Measurements from ENCODE around the gene HDAC9. TPM values are rescaled to one million over a fixed set of nuclear protein-coding genes. Genes with fewer than 3 reads are reported as not detected.

The HDAC9 gene
- total RNA-seq, 1 experiment from 2014 or later: 159 TPM

DNA sequence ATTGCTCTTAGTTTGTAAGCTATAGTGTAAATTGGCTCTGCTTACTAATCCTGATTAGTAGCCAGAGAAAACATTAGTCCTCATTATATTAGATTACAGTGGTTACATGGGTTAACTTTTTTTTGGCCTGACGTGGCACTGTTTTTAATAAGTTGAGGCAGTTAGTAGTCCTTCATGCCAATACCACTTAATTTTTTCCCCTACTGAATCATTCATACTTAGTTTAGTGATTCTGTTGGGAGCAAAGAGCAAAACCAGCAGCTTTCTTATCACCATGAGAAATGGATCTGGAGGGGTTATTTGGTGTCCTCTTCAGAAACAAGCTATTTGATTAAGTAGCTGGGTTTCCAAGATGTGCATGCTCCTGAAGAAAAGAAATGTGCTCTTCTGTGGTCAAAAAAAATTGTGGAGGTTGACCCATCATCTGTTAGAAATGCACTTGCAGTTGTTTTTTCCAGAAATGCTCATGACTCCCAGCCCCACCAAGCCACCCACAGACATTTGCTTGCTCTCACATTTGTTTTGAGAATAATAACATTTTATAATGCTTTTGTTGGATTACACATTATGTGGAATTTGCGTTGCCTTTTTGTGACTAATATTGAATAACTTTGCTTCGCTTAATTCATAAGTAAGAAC lies 258.5 kb downstream of the HDAC9 start:
- H3K27ac Mint-ChIP-seq (ENCODE audit: unreplicated experiment): no peak overlapping the region
- H3K9me3 Mint-ChIP-seq (ENCODE audit: low read depth, unreplicated experiment): no peaks in the 10 kb centered on the region
- BruUV-seq (replicated peaks): no TSS peak
- DNase-seq: no peak
- H3K36me3 Mint-ChIP-seq (ENCODE audit: insufficient read depth, unreplicated experiment): peaks cover 3% of the 10 kb centered on the region
- CTCF ChIA-PET: interaction anchor here (1.4 kb wide), 1 partner anchor 14 kb away, joined by 5 read pairs; no protein-coding TSS in a partner anchor
- TF ChIP-seq, protein P1, sequence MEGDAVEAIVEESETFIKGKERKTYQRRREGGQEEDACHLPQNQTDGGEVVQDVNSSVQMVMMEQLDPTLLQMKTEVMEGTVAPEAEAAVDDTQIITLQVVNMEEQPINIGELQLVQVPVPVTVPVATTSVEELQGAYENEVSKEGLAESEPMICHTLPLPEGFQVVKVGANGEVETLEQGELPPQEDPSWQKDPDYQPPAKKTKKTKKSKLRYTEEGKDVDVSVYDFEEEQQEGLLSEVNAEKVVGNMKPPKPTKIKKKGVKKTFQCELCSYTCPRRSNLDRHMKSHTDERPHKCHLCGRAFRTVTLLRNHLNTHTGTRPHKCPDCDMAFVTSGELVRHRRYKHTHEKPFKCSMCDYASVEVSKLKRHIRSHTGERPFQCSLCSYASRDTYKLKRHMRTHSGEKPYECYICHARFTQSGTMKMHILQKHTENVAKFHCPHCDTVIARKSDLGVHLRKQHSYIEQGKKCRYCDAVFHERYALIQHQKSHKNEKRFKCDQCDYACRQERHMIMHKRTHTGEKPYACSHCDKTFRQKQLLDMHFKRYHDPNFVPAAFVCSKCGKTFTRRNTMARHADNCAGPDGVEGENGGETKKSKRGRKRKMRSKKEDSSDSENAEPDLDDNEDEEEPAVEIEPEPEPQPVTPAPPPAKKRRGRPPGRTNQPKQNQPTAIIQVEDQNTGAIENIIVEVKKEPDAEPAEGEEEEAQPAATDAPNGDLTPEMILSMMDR (IDR thresholded peaks at IDR 0.05; ENCODE audit: unreplicated experiment): no peak
- no peaks in the 10 kb centered on the region for H3K4me1 Mint-ChIP-seq (ENCODE audit: low read depth, unreplicated experiment)
- H3K27me3 Mint-ChIP-seq (ENCODE audit: unreplicated experiment): no peaks in the 10 kb centered on the region
- no peak overlapping the region for H3K4me3 Mint-ChIP-seq (ENCODE audit: low read depth, unreplicated experiment)
- intact Hi-C loops (cut with micrococcal nuclease; ENCODE audit: unreplicated experiment): no loop called here

DNA sequence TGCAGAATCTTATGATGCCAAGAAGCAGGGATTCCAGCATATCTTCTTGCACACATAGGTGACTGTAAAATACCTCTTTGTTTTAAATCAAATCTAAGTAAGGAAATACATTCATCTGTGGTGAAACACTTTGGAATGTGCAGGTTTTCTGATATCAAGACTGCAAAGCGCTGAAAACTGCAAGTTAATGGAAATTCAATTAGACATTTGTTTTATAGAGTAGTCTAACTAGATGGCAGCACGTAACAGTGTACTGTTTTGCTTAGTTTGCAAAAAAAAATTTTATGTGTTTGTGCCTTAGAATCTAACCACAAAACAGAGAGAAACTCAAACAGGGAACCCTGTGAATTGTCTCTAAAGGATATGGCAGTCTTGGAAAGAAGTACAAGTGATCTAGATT lies 259.2 kb downstream of the HDAC9 start:
- TF ChIP-seq, protein P1 (IDR thresholded peaks at IDR 0.05; ENCODE audit: unreplicated experiment): no peak
- no peaks in the 10 kb centered on the region for H3K4me1 Mint-ChIP-seq (ENCODE audit: low read depth, unreplicated experiment)
- no TSS peak for BruUV-seq (replicated peaks)
- intact Hi-C loops (cut with micrococcal nuclease; ENCODE audit: unreplicated experiment): no loop called here
- no peaks in the 10 kb centered on the region for H3K9me3 Mint-ChIP-seq (ENCODE audit: low read depth, unreplicated experiment)
- DNase-seq: no peak
- H3K4me3 Mint-ChIP-seq (ENCODE audit: low read depth, unreplicated experiment): no peak overlapping the region
- no peak overlapping the region for H3K27ac Mint-ChIP-seq (ENCODE audit: unreplicated experiment)
- peaks cover 3% of the 10 kb centered on the region for H3K36me3 Mint-ChIP-seq (ENCODE audit: insufficient read depth, unreplicated experiment)
- CTCF ChIA-PET: interaction anchor here (1.4 kb wide), 1 partner anchor 13 kb away, joined by 5 read pairs; no protein-coding TSS in a partner anchor
- H3K27me3 Mint-ChIP-seq (ENCODE audit: unreplicated experiment): no peaks in the 10 kb centered on the region

DNA sequence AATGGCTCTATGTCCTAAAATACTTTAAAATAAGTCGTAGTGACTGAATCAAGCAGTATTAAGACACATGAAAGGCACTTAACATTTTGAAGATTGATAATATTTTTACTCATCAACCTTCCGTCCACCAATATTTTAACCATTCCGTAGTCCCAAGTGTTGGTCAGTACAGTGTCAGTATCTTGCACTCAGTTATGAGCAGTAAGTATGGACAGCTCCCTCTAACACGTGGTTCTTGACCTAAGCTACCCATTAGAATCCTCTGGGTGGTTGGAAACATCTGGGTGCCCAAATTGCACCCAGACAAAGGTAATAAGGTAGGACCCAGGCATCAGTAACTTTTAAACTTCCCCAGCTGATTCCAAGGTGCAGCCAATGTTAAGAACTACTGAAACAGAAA lies 260.2 kb downstream of the HDAC9 start:
- Mint-ChIP-seq H3K4me3 (ENCODE audit: low read depth, unreplicated experiment) (no peak overlapping the region), H3K27me3 (ENCODE audit: unreplicated experiment) (no peaks in the 10 kb centered on the region), H3K36me3 (ENCODE audit: insufficient read depth, unreplicated experiment) (peaks cover 3% of the 10 kb centered on the region), H3K4me1 (ENCODE audit: low read depth, unreplicated experiment) (no peaks in the 10 kb centered on the region), H3K9me3 (ENCODE audit: low read depth, unreplicated experiment) (no peaks in the 10 kb centered on the region), H3K27ac (ENCODE audit: unreplicated experiment) (no peak overlapping the region)
- TF ChIP-seq, protein P1 (IDR thresholded peaks at IDR 0.05; ENCODE audit: unreplicated experiment): no peak
- intact Hi-C loops (cut with micrococcal nuclease; ENCODE audit: unreplicated experiment): no loop called here
- CTCF ChIA-PET: interaction anchor here (0.5 kb wide), 1 partner anchor 164 kb away, joined by 3 read pairs; no protein-coding TSS in a partner anchor
- DNase-seq: no peak
- BruUV-seq (replicated peaks): no TSS peak

DNA sequence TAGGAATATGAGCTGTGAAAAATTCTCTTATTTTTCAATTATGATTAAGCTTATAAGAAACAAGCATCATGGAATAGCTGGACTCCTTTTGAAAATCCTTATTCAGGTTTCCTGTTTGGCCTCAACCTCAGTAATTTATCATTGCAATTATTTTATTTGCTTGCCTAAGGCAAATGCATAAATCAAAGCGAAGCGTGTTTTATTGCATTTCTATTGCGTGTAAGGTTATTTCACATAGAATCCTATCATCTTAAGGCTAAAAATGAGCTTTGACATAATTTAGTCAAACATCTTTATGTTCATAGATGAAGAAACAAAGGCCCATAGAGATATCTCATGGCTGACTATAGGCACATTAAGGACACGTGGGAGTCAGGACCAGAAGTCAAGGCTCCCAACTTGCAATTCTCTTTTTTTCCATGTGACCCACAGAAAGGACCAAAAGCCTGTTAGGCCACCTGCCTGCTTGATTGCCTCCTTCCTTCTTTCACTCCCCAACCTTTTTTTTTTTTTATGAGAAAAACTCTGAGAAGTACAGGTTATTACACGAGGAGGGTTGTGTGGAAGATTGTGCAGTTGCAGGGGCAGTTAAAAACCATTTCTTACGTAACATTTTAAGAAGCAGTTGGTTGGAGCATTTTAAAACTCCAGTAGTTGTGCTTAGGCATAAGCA lies 261.0 kb downstream of the HDAC9 start:
- CTCF ChIA-PET: no interaction called here
- DNase-seq: no peak
- no peaks in the 10 kb centered on the region for H3K4me1 Mint-ChIP-seq (ENCODE audit: low read depth, unreplicated experiment)
- H3K4me3 Mint-ChIP-seq (ENCODE audit: low read depth, unreplicated experiment): no peak overlapping the region
- intact Hi-C loops (cut with micrococcal nuclease; ENCODE audit: unreplicated experiment): no loop called here
- peaks cover 3% of the 10 kb centered on the region for H3K36me3 Mint-ChIP-seq (ENCODE audit: insufficient read depth, unreplicated experiment)
- BruUV-seq (replicated peaks): no TSS peak
- no peaks in the 10 kb centered on the region for H3K27me3 Mint-ChIP-seq (ENCODE audit: unreplicated experiment)
- H3K9me3 Mint-ChIP-seq (ENCODE audit: low read depth, unreplicated experiment): no peaks in the 10 kb centered on the region
- H3K27ac Mint-ChIP-seq (ENCODE audit: unreplicated experiment): no peak overlapping the region
- TF ChIP-seq, protein P1 (IDR thresholded peaks at IDR 0.05; ENCODE audit: unreplicated experiment): no peak

Data from Calu3 (cell line).